ENCODE measurements around the gene SLC27A5.

GRCh38 chr19:58453743-58454142 lies 58.0 kb downstream of the SLC27A5 start:
- TF ChIP-seq CTCF (IDR thresholded peaks at IDR 0.05 in 8 of 11, conservative IDR thresholded peaks at IDR 0.05 in 3 of 11) (no peak), POLR2A (IDR thresholded peaks at IDR 0.05) (no peak)
